HepG2 (cell line): Measurements from ENCODE around the gene PLK2. TPM values are rescaled to one million over a fixed set of nuclear protein-coding genes. Genes with fewer than 3 reads are reported as not detected.

Source experiments
- ATAC-seq: fragments of 200-7000 bp; cut with Tn5 transposase; 3 replicates; pipeline ENCODE4 v1.9.1; 2020; ENCODE audit warnings: mild to moderate bottlenecking, moderate library complexity
- BruUV-seq: library from RNA; stranded (reverse); fragments of 400-500 nt; replicated peaks from 2 replicates; lab custom pipeline; 2021; lab: Mats Ljungman, UMichigan
- CTCF ChIA-PET: fragments of 300-600 bp; formaldehyde crosslinking; extraction: SDS; loops from one replicate; lab custom pipeline; 2021; ENCODE audit warnings: low total read pairs, inconsistent platforms, low intra/inter-chr PET ratio; lab: Yijun Ruan, JAX
- POLR2A ChIA-PET: fragments of 350-600 bp; sonication (Branson Sonifier 250); formaldehyde crosslinking; loops from one replicate; lab custom pipeline; 2020; ENCODE audit warnings: antibody characterized with exemption, inconsistent platforms; lab: Yijun Ruan, JAX
- DNase-seq: peaks from one replicate; pipeline ENCODE4 v3.0.0-alpha.2; 2015; ENCODE audit warnings: low spot score
- FAIRE-seq: peaks from 3 replicates; lab custom pipeline; 2011; peaks lifted over from hg19 to GRCh38; lab: Jason Lieb, UNC
- H2AFZ ChIP-seq: one replicate; pipeline ENCODE4 v1.6.1; 2011; ENCODE audit warnings: low read length, inconsistent platforms
- H3K27ac ChIP-seq: fragments of 300-600 bp; 3 replicates; pipeline ENCODE4 v1.8.0; 2011; ENCODE audit warnings: mixed run types, mild to moderate bottlenecking, mixed read lengths, low read length, inconsistent platforms; ENCODE audit not compliant: insufficient read depth; ENCODE audit errors: extremely low read length
- H3K27me3 ChIP-seq, 2 experiments: fragments of 200-600 bp in 1 of 2; 2 replicates in 1 of 2; 3 replicates in 1 of 2; pipeline versions ENCODE4 v1.6.0 to v1.8.0; 2011; ENCODE audit warnings: low read length in 2 of 2, mild to moderate bottlenecking in 2 of 2, moderate library complexity in 2 of 2, inconsistent platforms in 1 of 2; ENCODE audit not compliant: insufficient read depth in 2 of 2, control insufficient read depth in 1 of 2
- H3K36me3 ChIP-seq, 2 experiments: fragments of 200-600 bp in 1 of 2; replicated peaks in 1 of 2; 2 replicates in 1 of 2; 3 replicates in 1 of 2; pipeline versions ENCODE4 v1.5.1 to v1.8.0; 2011; ENCODE audit warnings: low read length in 2 of 2, inconsistent platforms in 1 of 2; ENCODE audit not compliant: insufficient read depth in 2 of 2, control insufficient read depth in 1 of 2
- H3K4me1 ChIP-seq: 2 replicates; pipeline ENCODE4 v1.5.1; 2012; ENCODE audit warnings: low read length, inconsistent platforms; ENCODE audit not compliant: insufficient read depth
- H3K4me2 ChIP-seq: 2 replicates; pipeline ENCODE4 v1.6.0; 2011; ENCODE audit warnings: low read depth, low read length, inconsistent platforms
- H3K4me3 ChIP-seq, 3 experiments: fragments of 200-600 bp in 1 of 3; sonication (generic), shearing (Covaris generic) in 1 of 3; replicated peaks in 1 of 3; 2 replicates each; pipeline ENCODE4 v1.5.1; 2011 to 2016; ENCODE audit warnings: low read length in 3 of 3, inconsistent platforms in 2 of 3, low read depth in 2 of 3, mild to moderate bottlenecking in 2 of 3, control low read depth in 1 of 3, mixed read lengths in 1 of 3; ENCODE audit not compliant: insufficient read depth in 1 of 3
- H3K79me2 ChIP-seq: one replicate; pipeline ENCODE4 v1.6.1; 2011; ENCODE audit warnings: low read length, inconsistent platforms; ENCODE audit not compliant: insufficient read depth
- H3K9ac ChIP-seq: 2 replicates; pipeline ENCODE4 v1.6.0; 2011; ENCODE audit warnings: mild to moderate bottlenecking, low read depth, low read length, inconsistent platforms; ENCODE audit not compliant: insufficient read depth
- H3K9me3 ChIP-seq: 2 replicates; pipeline ENCODE4 v1.5.1; 2012; ENCODE audit warnings: mild to moderate bottlenecking, low read length
- H4K20me1 ChIP-seq: 2 replicates; pipeline ENCODE4 v1.6.0; 2011; ENCODE audit warnings: inconsistent platforms, mild to moderate bottlenecking, low read length, moderate library complexity; ENCODE audit not compliant: insufficient read depth
- AKAP8 ChIP-seq: sonication (generic); formaldehyde crosslinking; IDR thresholded peaks from 2 replicates; pipeline ENCODE4 v1.5.1; 2020; ENCODE audit warnings: mild to moderate bottlenecking, missing genetic modification reagents
- CHD4 ChIP-seq: fragments of 200-600 bp; sonication (generic); IDR thresholded peaks from 2 replicates; pipeline ENCODE4 v1.7.0; 2017; ENCODE audit warnings: mild to moderate bottlenecking, low read length, borderline replicate concordance
- EEA1 ChIP-seq: sonication (generic); formaldehyde crosslinking; IDR thresholded peaks from 2 replicates; pipeline ENCODE4 v1.5.1; 2020; ENCODE audit warnings: mild to moderate bottlenecking, missing genetic modification reagents, borderline replicate concordance
- GATAD1 ChIP-seq: IDR thresholded peaks from 2 replicates; pipeline ENCODE4 v1.6.1; 2016; ENCODE audit warnings: missing genetic modification reagents, missing compliant biosample characterization
- KDM1A ChIP-seq: IDR thresholded peaks from 2 replicates; pipeline ENCODE4 v1.6.1; 2016; ENCODE audit warnings: missing compliant biosample characterization
- MBD4 ChIP-seq: IDR thresholded peaks from 2 replicates; pipeline ENCODE4 v1.6.1; 2012; ENCODE audit warnings: low read length, inconsistent platforms, borderline replicate concordance
- PRPF4 ChIP-seq: fragments of 200-400 bp; formaldehyde crosslinking; IDR thresholded peaks from 2 replicates; pipeline ENCODE4 v1.6.1; 2016; ENCODE audit warnings: low read length, low read depth; ENCODE audit not compliant: poor library complexity, severe bottlenecking
- RARG ChIP-seq: sonication (generic); formaldehyde crosslinking; IDR thresholded peaks from 2 replicates; pipeline ENCODE4 v1.4.0; 2020; ENCODE audit warnings: low read depth, mild to moderate bottlenecking, missing genetic modification reagents
- SMARCC2 ChIP-seq: fragments of 450-650 bp; IDR thresholded peaks from 2 replicates; pipeline ENCODE4 v1.6.1; 2017; ENCODE audit warnings: antibody characterized with exemption, mild to moderate bottlenecking
- ZEB1 ChIP-seq: IDR thresholded peaks from 2 replicates; pipeline ENCODE4 v1.6.1; 2012; ENCODE audit warnings: mild to moderate bottlenecking, low read depth, inconsistent platforms; ENCODE audit not compliant: insufficient replicate concordance
- ZNF121 ChIP-seq: sonication (generic); formaldehyde crosslinking; IDR thresholded peaks from 2 replicates; pipeline ENCODE4 v1.5.0; 2020; ENCODE audit warnings: mild to moderate bottlenecking, missing genetic modification reagents
- ZNF552 ChIP-seq: sonication (generic); formaldehyde crosslinking; IDR thresholded peaks from 2 replicates; pipeline ENCODE4 v1.9.0; 2022; ENCODE audit warnings: missing genetic modification reagents, mild to moderate bottlenecking, borderline replicate concordance
- ZNF605 ChIP-seq: sonication (generic); formaldehyde crosslinking; IDR thresholded peaks from 2 replicates; pipeline ENCODE4 v1.8.0; 2022; ENCODE audit warnings: mild to moderate bottlenecking, missing genetic modification reagents
- ZNF615 ChIP-seq: sonication (generic); formaldehyde crosslinking; IDR thresholded peaks from 2 replicates; pipeline ENCODE4 v1.5.0; 2020; ENCODE audit warnings: mild to moderate bottlenecking, missing genetic modification reagents, borderline replicate concordance
- ZNF790 ChIP-seq: sonication (generic); formaldehyde crosslinking; IDR thresholded peaks from 2 replicates; pipeline ENCODE4 v1.8.0; 2022; ENCODE audit warnings: missing genetic modification reagents, mild to moderate bottlenecking, borderline replicate concordance
- WGBS: methylation state at CpG from one replicate; pipeline ENCODE4 v1.1.6; 2017; ENCODE audit warnings: low lambda C conversion rate; 5-methylcytosine and 5-hydroxymethylcytosine counted together
- in situ Hi-C: cut with HindIII; loops from 2 replicates; pipeline ENCODE4 v1.10.0; 2017; ENCODE audit warnings: low pct_unique_long_range_greater_than_20kb; ENCODE audit not compliant: extremely low pct_ligation_motif_present
- intact Hi-C: fragments of 100-400 bp; cut with micrococcal nuclease; formaldehyde crosslinking; loops from one replicate; pipeline ENCODE4 v1.10.0; 2022; ENCODE audit not compliant: unreplicated experiment
- polyA plus RNA-seq, 8 experiments: library from polyadenylated mRNA; depleted of rRNA in 3 of 8; stranded (reverse) in 7 of 8; unstranded in 1 of 8; fragments of >200 nt; fragmentation: Illumina TruSeq in 4 of 8; extraction: Trizol in 4 of 8; gene quantifications; 2 replicates each; pipeline versions ENCODE4 v1.2.1 to v1.2.3, GENCODE V29; 2011 to 2016; ENCODE audit warnings: low read depth in 4 of 8, missing spikeins in 1 of 8, mixed read lengths in 1 of 8; ENCODE audit not compliant: insufficient read depth in 1 of 8
- total RNA-seq, 5 experiments: library from RNA; depleted of rRNA; stranded (reverse); fragments of >200 nt; fragmentation: Illumina TruSeq; extraction: Trizol; gene quantifications; 2 replicates each; pipeline ENCODE4 v1.2.3, GENCODE V29; 2016; ENCODE audit warnings: low read depth in 1 of 5
- TF ChIP-seq, protein P1 (sequence below): sonication (generic); formaldehyde crosslinking; IDR thresholded peaks from 2 replicates; pipeline ENCODE4 v1.4.0; 2020; ENCODE audit warnings: missing genetic modification reagents; ENCODE audit errors: not compliant biosample characterization
- TF ChIP-seq, protein P2 (sequence below), 2 experiments: sonication (generic) in 1 of 2; formaldehyde crosslinking in 1 of 2; IDR thresholded peaks; 2 replicates each; pipeline versions ENCODE4 v1.4.0 to v1.6.1; 2018 to 2020; ENCODE audit warnings: missing genetic modification reagents in 2 of 2, borderline replicate concordance in 1 of 2, low read depth in 1 of 2, mild to moderate bottlenecking in 1 of 2, missing biosample characterization in 1 of 2

PLK2 gene
- total and polyA plus RNA-seq, 2 of the 13 experiments (the other 11 are each of a cell fraction or from before 2014, with no cell fraction given): 9.6 to 29.6 TPM

DNA sequence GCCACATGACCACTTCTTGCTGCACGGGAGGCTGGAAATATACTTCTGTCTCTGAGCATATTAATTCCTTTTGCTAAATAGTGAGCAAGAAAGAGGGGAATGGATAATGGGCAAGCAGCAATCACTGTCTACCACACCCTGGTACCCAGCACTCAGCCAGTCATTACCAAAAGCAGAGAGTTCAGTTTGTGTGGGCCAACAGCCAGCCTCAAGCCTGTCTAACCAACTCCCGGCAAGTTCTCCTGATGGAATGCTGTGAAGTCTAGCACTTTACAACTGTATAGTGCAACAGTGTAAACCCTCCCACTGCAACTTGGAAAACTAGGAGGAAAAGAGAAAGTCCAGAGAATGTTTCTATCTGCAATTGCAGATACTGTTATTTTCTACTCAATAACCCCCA, 47.8 kb downstream of the PLK2 start:
- TF ChIP-seq EEA1: no peak
- TF ChIP-seq PRPF4: no peak
- no peak for TF ChIP-seq MBD4
- no peak for TF ChIP-seq SMARCC2
- TF ChIP-seq ZNF552 (CRISPR knock-in tag): no peak
- TF ChIP-seq, protein P1, sequence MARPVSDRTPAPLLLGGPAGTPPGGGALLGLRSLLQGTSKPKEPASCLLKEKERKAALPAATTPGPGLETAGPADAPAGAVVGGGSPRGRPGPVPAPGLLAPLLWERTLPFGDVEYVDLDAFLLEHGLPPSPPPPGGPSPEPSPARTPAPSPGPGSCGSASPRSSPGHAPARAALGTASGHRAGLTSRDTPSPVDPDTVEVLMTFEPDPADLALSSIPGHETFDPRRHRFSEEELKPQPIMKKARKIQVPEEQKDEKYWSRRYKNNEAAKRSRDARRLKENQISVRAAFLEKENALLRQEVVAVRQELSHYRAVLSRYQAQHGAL: no peak
- TF ChIP-seq ZEB1: no peak
- TF ChIP-seq, protein P2, sequence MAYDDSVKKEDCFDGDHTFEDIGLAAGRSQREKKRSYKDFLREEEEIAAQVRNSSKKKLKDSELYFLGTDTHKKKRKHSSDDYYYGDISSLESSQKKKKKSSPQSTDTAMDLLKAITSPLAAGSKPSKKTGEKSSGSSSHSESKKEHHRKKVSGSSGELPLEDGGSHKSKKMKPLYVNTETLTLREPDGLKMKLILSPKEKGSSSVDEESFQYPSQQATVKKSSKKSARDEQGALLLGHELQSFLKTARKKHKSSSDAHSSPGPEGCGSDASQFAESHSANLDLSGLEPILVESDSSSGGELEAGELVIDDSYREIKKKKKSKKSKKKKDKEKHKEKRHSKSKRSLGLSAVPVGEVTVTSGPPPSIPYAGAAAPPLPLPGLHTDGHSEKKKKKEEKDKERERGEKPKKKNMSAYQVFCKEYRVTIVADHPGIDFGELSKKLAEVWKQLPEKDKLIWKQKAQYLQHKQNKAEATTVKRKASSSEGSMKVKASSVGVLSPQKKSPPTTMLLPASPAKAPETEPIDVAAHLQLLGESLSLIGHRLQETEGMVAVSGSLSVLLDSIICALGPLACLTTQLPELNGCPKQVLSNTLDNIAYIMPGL (CRISPR knock-in tag; IDR thresholded peaks at IDR 0.05; ENCODE audit: borderline replicate concordance in 1 of 2, low read depth in 1 of 2): no peak
- TF ChIP-seq CHD4: no peak
- no peak for TF ChIP-seq RARG (CRISPR knock-in tag)
- no peak for TF ChIP-seq AKAP8 (CRISPR knock-in tag)
- no peak for TF ChIP-seq KDM1A (CRISPR knock-in tag)
- no peak for TF ChIP-seq ZNF790 (CRISPR knock-in tag)
- TF ChIP-seq GATAD1: no peak
- TF ChIP-seq ZNF121 (CRISPR knock-in tag): no peak
- no peak for TF ChIP-seq ZNF605 (CRISPR knock-in tag)
- TF ChIP-seq ZNF615 (CRISPR knock-in tag): no peak
- H4K20me1 ChIP-seq: no peaks in the 10 kb centered on the region
- intact Hi-C loops: no loop called here
- CTCF ChIA-PET: no interaction called here
- no peaks in the 10 kb centered on the region for H3K9me3 ChIP-seq
- in situ Hi-C loops: no loop called here
- no peak for ATAC-seq
- 35% methylated on average over 2 of the region's 2 CpGs for WGBS
- POLR2A ChIA-PET: no interaction called here
- no peak overlapping the region for H3K27ac ChIP-seq
- H2AFZ ChIP-seq: no peak overlapping the region
- H3K4me2 ChIP-seq: no peak overlapping the region
- H3K4me3 ChIP-seq: no peak overlapping the region
- no peaks in the 10 kb centered on the region for H3K36me3 ChIP-seq
- H3K4me1 ChIP-seq: no peaks in the 10 kb centered on the region
- DNase-seq: no peak
- no peaks in the 10 kb centered on the region for H3K27me3 ChIP-seq
- FAIRE-seq: no peak
- BruUV-seq: no TSS peak
- no peak overlapping the region for H3K9ac ChIP-seq
- no peaks in the 10 kb centered on the region for H3K79me2 ChIP-seq
